Measurements from ENCODE around the gene SIK3.

Gene SIK3

DNA sequence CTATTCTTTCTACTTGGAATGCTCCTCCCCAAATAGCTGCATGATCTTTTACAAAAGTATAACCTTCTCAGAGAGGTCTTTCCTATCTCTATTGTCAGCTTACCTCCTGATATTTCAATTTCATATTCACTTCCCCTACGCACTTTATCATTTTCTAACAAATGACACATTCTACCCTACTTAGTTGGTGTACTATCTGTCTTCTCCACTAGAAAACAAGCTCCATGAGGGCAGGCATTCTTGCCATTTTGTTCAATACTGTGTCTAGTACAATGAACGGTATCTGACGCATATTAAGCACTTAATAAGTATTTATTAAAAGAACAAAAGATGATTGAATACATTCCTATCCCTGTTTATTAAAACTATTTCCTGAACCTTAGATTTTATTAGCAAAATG is 164.3 kb downstream of the SIK3 start:
- Histone ChIP-seq H3K4me1 (ENCODE audit: control insufficient read depth, insufficient read depth, low read length) (no peaks in the 10 kb centered on the region), H3K36me3 (ENCODE audit: control insufficient read depth, insufficient read depth, low read length) (no peaks in the 10 kb centered on the region), H3K9me3 (ENCODE audit: control insufficient read depth, insufficient read depth, low read length) (no peaks in the 10 kb centered on the region), H3K27me3 (ENCODE audit: control insufficient read depth, insufficient read depth, low read length) (no peaks in the 10 kb centered on the region), H3K27ac (ENCODE audit: low read length) (no peak overlapping the region), H3K4me3 (ENCODE audit: low read length) (no peak overlapping the region)
- WGBS (ENCODE audit: insufficient coverage, insufficient read length): 100% methylated on average over 1 of the region's 3 CpGs
- DNase-seq (ENCODE audit: low read depth, low spot score): no peak

DNA sequence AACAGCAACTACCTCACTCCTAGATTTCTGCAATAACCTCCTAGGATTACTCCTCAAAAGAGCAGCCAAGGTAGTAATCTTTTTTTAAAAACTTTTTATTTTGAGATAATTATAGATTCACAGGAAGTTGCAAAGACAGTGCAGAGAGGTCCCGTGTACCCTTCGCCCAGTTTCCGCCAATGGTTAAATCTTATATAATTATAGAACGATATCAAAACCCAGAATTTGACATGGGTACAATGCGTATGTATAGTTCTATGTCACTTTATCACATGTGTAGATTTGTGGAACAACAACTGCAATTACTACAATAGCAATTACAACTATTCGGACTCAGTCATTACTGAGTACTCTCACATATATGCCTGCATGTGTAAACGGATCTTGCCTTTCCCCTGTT is 166.0 kb downstream of the SIK3 start:
- Histone ChIP-seq H3K4me3 (ENCODE audit: low read length) (no peak overlapping the region), H3K36me3 (ENCODE audit: control insufficient read depth, insufficient read depth, low read length) (no peaks in the 10 kb centered on the region), H3K4me1 (ENCODE audit: control insufficient read depth, insufficient read depth, low read length) (no peaks in the 10 kb centered on the region), H3K9me3 (ENCODE audit: control insufficient read depth, insufficient read depth, low read length) (no peaks in the 10 kb centered on the region), H3K27ac (ENCODE audit: low read length) (no peak overlapping the region), H3K27me3 (ENCODE audit: control insufficient read depth, insufficient read depth, low read length) (no peaks in the 10 kb centered on the region)
- no peak for DNase-seq (ENCODE audit: low read depth, low spot score)
- no CpG with 5 or more reads among the region's 7 CpGs for WGBS (ENCODE audit: insufficient coverage, insufficient read length)

DNA sequence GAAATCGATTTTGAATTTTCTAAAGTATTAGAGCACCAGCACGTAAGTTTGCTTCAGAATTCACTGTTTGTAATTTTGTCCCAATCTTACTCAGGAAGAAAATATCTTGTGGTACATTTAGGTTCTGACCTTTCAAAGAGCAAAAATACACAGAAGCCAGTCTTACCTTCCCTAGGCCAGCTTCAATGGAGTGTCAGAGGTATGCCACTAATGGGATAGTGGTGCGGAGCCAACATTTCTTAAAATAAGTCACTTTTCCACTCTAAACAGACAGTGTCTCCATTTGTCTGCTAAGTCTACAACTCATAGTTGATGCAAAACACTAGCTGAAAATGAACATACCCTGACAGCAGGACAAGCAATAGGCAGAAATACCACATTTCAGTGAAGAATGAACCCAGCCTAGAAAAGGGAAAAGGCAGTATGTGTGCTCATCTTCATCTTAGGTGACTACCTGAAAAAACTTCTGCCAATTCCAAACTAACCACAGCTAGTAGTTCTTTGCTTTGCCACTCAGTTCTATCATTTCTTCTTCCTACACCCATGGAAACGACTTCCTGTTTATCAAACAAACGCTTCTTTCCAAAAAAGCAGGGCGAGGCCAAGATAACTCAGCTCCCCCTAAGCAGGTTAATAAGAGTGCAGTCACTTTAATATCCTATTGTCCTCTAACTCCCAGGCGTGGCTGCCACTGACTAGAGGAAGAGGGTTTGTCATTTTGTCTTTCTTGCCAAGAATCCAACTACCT is 166.8 kb downstream of the SIK3 start:
- H3K9me3 ChIP-seq (ENCODE audit: control insufficient read depth, insufficient read depth, low read length): no peaks in the 10 kb centered on the region
- H3K36me3 ChIP-seq (ENCODE audit: control insufficient read depth, insufficient read depth, low read length): no peaks in the 10 kb centered on the region
- no peaks in the 10 kb centered on the region for H3K27me3 ChIP-seq (ENCODE audit: control insufficient read depth, insufficient read depth, low read length)
- H3K4me3 ChIP-seq (ENCODE audit: low read length): no peak overlapping the region
- no peak for DNase-seq (ENCODE audit: low read depth, low spot score)
- H3K27ac ChIP-seq (ENCODE audit: low read length): no peak overlapping the region
- no CpG with 5 or more reads among the region's 7 CpGs for WGBS (ENCODE audit: insufficient coverage, insufficient read length)
- H3K4me1 ChIP-seq (ENCODE audit: control insufficient read depth, insufficient read depth, low read length): no peaks in the 10 kb centered on the region

DNA sequence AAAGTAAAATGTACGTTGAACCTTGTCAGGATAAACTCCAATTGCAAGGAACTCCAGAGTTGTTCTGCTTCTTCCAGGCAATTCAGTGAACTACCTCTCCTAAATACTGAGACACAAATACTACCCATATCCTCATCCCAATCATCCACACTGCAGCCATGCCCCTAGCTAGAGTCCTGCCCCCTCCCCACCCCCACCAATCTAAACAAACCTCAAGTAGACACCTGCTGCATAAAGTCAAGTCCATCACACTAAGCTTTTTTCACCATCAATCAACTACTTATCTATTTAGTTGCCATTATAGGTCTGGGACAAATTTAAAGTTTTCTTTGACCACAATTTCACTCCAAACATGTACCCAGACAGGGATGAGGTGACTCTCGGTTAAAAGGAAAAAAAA is 167.6 kb downstream of the SIK3 start:
- no peak for DNase-seq (ENCODE audit: low read depth, low spot score)
- H3K27me3 ChIP-seq (ENCODE audit: control insufficient read depth, insufficient read depth, low read length): no peaks in the 10 kb centered on the region
- H3K9me3 ChIP-seq (ENCODE audit: control insufficient read depth, insufficient read depth, low read length): no peaks in the 10 kb centered on the region
- WGBS (ENCODE audit: insufficient coverage, insufficient read length): no CpG with 5 or more reads among the region's 2 CpGs
- no peak overlapping the region for H3K27ac ChIP-seq (ENCODE audit: low read length)
- H3K36me3 ChIP-seq (ENCODE audit: control insufficient read depth, insufficient read depth, low read length): no peaks in the 10 kb centered on the region
- no peak overlapping the region for H3K4me3 ChIP-seq (ENCODE audit: low read length)
- H3K4me1 ChIP-seq (ENCODE audit: control insufficient read depth, insufficient read depth, low read length): no peaks in the 10 kb centered on the region

DNA sequence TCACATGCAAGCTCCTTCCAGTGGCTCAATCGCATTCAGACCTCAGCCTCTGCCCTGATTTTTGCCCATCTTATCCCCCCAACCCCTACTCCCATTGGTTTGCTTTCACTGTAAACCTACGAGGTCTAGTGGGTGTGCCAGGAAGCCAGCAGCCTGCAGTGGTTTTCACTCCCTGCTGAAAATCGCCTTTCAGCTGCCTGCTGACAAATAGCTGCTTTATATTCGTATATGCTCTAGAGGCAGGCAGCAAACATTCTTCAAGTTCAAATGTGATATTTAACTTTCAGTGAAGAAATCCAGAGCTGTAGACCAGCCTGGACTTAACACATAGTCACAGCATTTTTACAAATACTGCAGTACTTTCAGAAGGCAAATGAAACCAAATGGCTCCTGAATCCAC is 168.1 kb downstream of the SIK3 start:
- no peak overlapping the region for H3K4me3 ChIP-seq (ENCODE audit: low read length)
- no peaks in the 10 kb centered on the region for H3K4me1 ChIP-seq (ENCODE audit: control insufficient read depth, insufficient read depth, low read length)
- peak; percentile 4 for DNase-seq (ENCODE audit: low read depth, low spot score)

DNA sequence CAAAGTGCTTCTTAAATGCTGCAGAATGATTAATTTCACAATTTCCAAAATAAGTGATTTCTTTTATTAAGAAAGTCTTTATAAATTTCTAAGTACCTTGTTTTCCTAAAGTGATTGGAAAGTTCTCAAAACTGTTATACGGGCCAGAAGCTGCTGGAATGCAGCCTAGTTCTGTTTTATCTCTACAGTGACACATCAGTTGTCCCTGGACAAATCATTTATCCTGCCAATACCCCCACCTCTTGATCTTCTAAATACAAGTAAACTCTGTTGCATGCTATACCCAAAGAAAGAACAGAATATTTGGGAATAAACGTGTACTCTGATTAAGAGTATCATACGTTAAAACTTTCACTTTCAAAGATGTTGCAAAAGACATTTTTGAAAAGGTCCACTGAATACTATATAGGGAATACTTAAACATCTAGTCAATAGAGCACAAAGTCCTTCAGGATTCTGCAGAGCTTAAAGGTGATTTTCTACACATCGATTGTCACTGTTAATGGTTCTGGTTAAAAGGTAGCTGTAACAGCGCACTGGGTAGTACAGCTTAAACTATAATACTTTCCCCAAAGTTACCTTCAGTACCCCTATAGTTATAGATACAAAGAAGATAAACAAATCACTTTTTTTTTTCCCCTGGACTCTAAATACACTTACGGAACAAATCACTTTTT is 168.7 kb downstream of the SIK3 start:
- no peaks in the 10 kb centered on the region for H3K9me3 ChIP-seq (ENCODE audit: control insufficient read depth, insufficient read depth, low read length)
- no peak overlapping the region for H3K4me3 ChIP-seq (ENCODE audit: low read length)
- no peaks in the 10 kb centered on the region for H3K36me3 ChIP-seq (ENCODE audit: control insufficient read depth, insufficient read depth, low read length)
- no CpG with 5 or more reads among the region's 6 CpGs for WGBS (ENCODE audit: insufficient coverage, insufficient read length)
- no peak overlapping the region for H3K27ac ChIP-seq (ENCODE audit: low read length)
- no peak for DNase-seq (ENCODE audit: low read depth, low spot score)
- no peaks in the 10 kb centered on the region for H3K27me3 ChIP-seq (ENCODE audit: control insufficient read depth, insufficient read depth, low read length)
- no peaks in the 10 kb centered on the region for H3K4me1 ChIP-seq (ENCODE audit: control insufficient read depth, insufficient read depth, low read length)

More for the DNA sequence above, 168.1 kb downstream of the SIK3 start:
- Histone ChIP-seq H3K9me3 (ENCODE audit: control insufficient read depth, insufficient read depth, low read length) (no peaks in the 10 kb centered on the region), H3K36me3 (ENCODE audit: control insufficient read depth, insufficient read depth, low read length) (no peaks in the 10 kb centered on the region), H3K27ac (ENCODE audit: low read length) (no peak overlapping the region), H3K27me3 (ENCODE audit: control insufficient read depth, insufficient read depth, low read length) (no peaks in the 10 kb centered on the region)
- WGBS (ENCODE audit: insufficient coverage, insufficient read length): no CpG with 5 or more reads among the region's 4 CpGs

DNA sequence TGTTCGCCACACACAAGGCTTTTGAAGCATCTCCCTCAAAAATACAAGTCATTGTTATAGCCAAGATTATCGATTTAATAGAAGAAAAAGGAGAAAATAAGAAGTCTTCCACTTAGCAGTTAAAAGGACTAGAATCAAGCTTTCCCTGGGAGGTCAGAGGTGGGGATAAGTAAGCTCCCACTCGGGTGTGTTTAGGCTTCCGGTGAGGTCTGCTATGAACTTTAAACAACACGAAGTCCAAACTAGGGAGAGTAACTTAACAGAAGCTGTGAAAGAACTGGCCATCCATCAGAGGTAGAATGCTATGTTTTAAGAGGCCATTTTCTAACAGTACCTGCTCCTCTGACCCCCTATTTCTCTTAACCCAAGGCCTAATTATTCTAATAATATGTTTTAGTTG is 169.4 kb downstream of the SIK3 start:
- DNase-seq (ENCODE audit: low read depth, low spot score): no peak
- no peaks in the 10 kb centered on the region for H3K27me3 ChIP-seq (ENCODE audit: control insufficient read depth, insufficient read depth, low read length)
- no peak overlapping the region for H3K27ac ChIP-seq (ENCODE audit: low read length)
- no CpG with 5 or more reads among the region's 5 CpGs for WGBS (ENCODE audit: insufficient coverage, insufficient read length)
- no peaks in the 10 kb centered on the region for H3K36me3 ChIP-seq (ENCODE audit: control insufficient read depth, insufficient read depth, low read length)
- H3K4me1 ChIP-seq (ENCODE audit: control insufficient read depth, insufficient read depth, low read length): no peaks in the 10 kb centered on the region
- no peak overlapping the region for H3K4me3 ChIP-seq (ENCODE audit: low read length)
- no peaks in the 10 kb centered on the region for H3K9me3 ChIP-seq (ENCODE audit: control insufficient read depth, insufficient read depth, low read length)

DNA sequence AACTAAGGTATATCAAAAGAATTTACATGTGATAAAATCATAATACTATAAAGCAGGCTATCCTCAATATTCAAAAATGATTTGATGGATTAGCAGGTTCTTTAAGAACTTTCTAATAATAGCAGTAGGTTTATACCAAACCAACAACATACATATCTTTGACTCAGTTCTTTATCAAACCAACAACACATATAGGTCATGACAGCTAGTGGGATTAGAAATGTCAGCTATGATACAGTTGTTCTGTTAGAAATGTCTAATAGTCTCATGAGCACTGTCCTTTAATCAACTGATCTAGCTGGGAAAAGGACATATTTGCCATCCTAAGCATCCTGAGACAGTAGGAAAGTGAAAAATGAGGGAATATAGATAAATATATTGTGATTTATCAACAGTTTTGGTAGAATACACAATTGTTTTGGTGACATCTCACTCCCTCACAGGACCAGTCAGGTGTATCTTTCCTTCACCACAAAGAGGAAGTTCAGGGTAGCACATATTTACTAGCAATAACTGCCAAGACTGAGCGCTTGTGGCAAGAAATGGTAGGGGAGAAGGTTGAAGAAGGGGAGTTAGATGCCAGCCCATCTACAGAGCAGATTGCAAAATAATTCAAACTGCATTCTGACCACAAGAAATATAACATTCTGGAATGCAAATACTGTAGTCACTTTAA is 170.0 kb downstream of the SIK3 start:
- Histone ChIP-seq H3K27me3 (ENCODE audit: control insufficient read depth, insufficient read depth, low read length) (no peaks in the 10 kb centered on the region), H3K9me3 (ENCODE audit: control insufficient read depth, insufficient read depth, low read length) (no peaks in the 10 kb centered on the region), H3K36me3 (ENCODE audit: control insufficient read depth, insufficient read depth, low read length) (no peaks in the 10 kb centered on the region), H3K4me3 (ENCODE audit: low read length) (no peak overlapping the region), H3K4me1 (ENCODE audit: control insufficient read depth, insufficient read depth, low read length) (no peaks in the 10 kb centered on the region), H3K27ac (ENCODE audit: low read length) (no peak overlapping the region)
- DNase-seq (ENCODE audit: low read depth, low spot score): no peak
- no CpG with 5 or more reads among the region's 1 CpG for WGBS (ENCODE audit: insufficient coverage, insufficient read length)

DNA sequence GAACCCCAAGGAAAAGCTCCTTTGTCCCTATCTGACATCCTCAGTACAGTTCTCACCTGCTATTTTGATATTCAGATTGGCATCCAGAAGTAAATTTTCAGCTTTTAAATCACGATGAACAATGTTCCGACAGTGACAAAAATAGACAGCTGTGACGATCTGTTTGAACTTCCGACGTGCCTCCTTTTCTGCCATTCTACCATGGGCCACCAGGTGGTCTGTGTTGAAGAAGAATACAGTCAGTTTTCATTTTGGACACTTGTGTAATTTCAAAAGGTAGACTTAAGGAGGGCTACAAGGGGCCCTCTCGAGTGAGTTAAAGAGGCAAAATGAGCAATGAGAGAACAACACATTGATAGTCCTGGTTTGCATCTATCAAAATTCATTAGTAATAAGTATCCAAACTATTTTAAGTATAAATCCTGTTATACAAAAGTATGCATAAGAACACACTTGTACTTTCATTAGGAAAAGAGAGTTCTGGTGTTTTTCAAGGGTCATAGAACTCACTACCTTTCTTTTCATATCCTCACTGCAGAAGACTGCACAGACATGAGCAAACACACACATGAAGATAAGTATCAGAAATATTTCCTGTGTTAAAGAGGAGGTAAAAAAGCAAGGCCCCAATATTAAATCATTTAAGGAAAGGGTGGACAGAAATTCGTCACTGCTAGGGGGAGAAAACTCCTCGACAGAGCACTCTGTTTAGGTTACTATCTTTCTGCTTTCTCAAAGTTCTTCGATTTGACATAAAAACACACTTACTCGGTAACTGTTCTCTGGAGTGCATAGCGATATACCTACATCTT is 170.9 kb downstream of the SIK3 start:
- no peak for DNase-seq (ENCODE audit: low read depth, low spot score)
- no peak overlapping the region for H3K4me3 ChIP-seq (ENCODE audit: low read length)
- no peak overlapping the region for H3K27ac ChIP-seq (ENCODE audit: low read length)
- no CpG with 5 or more reads among the region's 11 CpGs for WGBS (ENCODE audit: insufficient coverage, insufficient read length)
- H3K9me3 ChIP-seq (ENCODE audit: control insufficient read depth, insufficient read depth, low read length): no peaks in the 10 kb centered on the region
- H3K27me3 ChIP-seq (ENCODE audit: control insufficient read depth, insufficient read depth, low read length): no peaks in the 10 kb centered on the region
- H3K36me3 ChIP-seq (ENCODE audit: control insufficient read depth, insufficient read depth, low read length): no peaks in the 10 kb centered on the region
- no peaks in the 10 kb centered on the region for H3K4me1 ChIP-seq (ENCODE audit: control insufficient read depth, insufficient read depth, low read length)

DNA sequence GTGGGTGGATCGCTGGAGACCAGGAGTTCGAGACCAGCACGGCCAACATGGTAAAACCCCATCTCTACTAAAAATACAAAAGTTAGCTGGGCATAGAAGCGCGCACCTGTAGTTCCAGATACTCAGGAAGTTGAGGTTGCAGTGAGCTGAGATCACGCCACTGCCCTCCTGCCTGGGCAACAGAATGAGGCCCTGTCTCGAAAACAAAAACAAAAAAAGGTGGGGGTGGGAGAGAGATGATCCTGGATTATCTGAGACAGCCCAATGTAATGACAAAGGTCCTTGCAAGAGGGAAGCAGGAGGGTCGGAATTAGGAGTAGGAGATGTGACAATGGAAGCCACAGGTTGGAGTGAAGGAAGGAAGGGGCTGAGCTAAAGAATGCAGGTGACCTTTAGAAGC is 173.2 kb downstream of the SIK3 start:
- DNase-seq (ENCODE audit: low read depth, low spot score): no peak
- no peaks in the 10 kb centered on the region for H3K4me1 ChIP-seq (ENCODE audit: control insufficient read depth, insufficient read depth, low read length)

More for the DNA sequence above, 173.2 kb downstream of the SIK3 start:
- no peaks in the 10 kb centered on the region for H3K36me3 ChIP-seq (ENCODE audit: control insufficient read depth, insufficient read depth, low read length)
- no peaks in the 10 kb centered on the region for H3K27me3 ChIP-seq (ENCODE audit: control insufficient read depth, insufficient read depth, low read length)
- no peaks in the 10 kb centered on the region for H3K9me3 ChIP-seq (ENCODE audit: control insufficient read depth, insufficient read depth, low read length)
- H3K4me3 ChIP-seq (ENCODE audit: low read length): no peak overlapping the region
- WGBS (ENCODE audit: insufficient coverage, insufficient read length): no CpG with 5 or more reads among the region's 8 CpGs
- no peak overlapping the region for H3K27ac ChIP-seq (ENCODE audit: low read length)
